ENCODE data around the gene TCOF1. TPM values are rescaled to one million over a fixed set of nuclear protein-coding genes. Genes with fewer than 3 reads are reported as not detected.

Gene TCOF1
- total and polyA plus RNA-seq, 2 of the 8 experiments (the other 6 are each of a cell fraction or from before 2014, with no cell fraction given): 35.9 to 170 TPM

DNA sequence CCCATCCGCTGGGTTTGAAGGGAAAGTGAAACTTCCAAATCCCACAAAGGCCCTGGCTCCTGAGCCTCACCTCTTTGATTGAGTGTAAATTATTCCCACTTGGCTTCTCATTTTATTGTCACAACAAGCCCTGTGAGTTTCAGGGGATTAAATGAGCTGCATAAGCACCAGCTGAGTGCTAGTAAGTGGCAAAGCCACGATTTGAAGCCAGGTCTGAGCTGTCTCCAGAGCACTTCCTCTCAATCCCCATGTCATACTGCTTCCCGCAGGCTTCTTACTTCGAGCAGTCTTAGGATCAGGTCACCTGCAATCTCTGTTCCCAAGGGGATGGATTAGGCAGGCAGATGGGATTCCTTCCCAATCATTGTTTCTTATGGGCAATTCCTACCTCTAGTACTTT, 74.1 kb downstream of the TCOF1 start (continued):
- TF ChIP-seq CHD7 (IDR thresholded peaks at IDR 0.05; ENCODE audit: insufficient replicate concordance, low read length): no peak
- TF ChIP-seq RXRA (IDR thresholded peaks at IDR 0.05; ENCODE audit: insufficient read depth, low read depth, low read length): no peak
- TF ChIP-seq SP1 (IDR thresholded peaks at IDR 0.05; ENCODE audit: low read depth, low read length): no peak
- TF ChIP-seq EZH2 (IDR thresholded peaks at IDR 0.05; ENCODE audit: low read depth, low read length, severe bottlenecking): no peak
- no peak for TF ChIP-seq JUND (IDR thresholded peaks at IDR 0.05; ENCODE audit: low read length)
- TF ChIP-seq CBX5 (IDR thresholded peaks at IDR 0.05; ENCODE audit: low read depth, low read length): no peak
- TF ChIP-seq SP2 (IDR thresholded peaks at IDR 0.05; ENCODE audit: low read length): no peak
